ENCODE results near the gene ADM2. TPM values are rescaled to one million over a fixed set of nuclear protein-coding genes. Genes with fewer than 3 reads are reported as not detected.

ADM2 gene
- total RNA-seq, 1 experiment from 2014 or later, result 10.9 TPM

- TF ChIP-seq NR3C1 (CRISPR knock-in tag; conservative IDR thresholded peaks at IDR 0.05; ENCODE audit: low read depth) (no peak), AFF4 (CRISPR knock-in tag; IDR thresholded peaks at IDR 0.05; ENCODE audit: borderline replicate concordance) (no peak), GTF2I (CRISPR knock-in tag; conservative IDR thresholded peaks at IDR 0.05) (no peak), ARID4B (CRISPR knock-in tag; IDR thresholded peaks at IDR 0.05; ENCODE audit: borderline replicate concordance) (no peak), PRRX2 (CRISPR knock-in tag; IDR thresholded peaks at IDR 0.05) (no peak), ATF1 (CRISPR knock-in tag; IDR thresholded peaks at IDR 0.05) (no peak), MAX (CRISPR knock-in tag; IDR thresholded peaks at IDR 0.05) (no peak), FOXJ3 (CRISPR knock-in tag; IDR thresholded peaks at IDR 0.05; ENCODE audit: borderline replicate concordance) (no peak), PRDM15 (CRISPR knock-in tag; IDR thresholded peaks at IDR 0.05) (no peak), AR (CRISPR knock-in tag; IDR thresholded peaks at IDR 0.05) (no peak)
Measured at GRCh38 chr22:50470491-50470890, 10.9 kb upstream of the ADM2 start (continued).
